Measurements from ENCODE around the gene SERPINA12.

- no peak for TF ChIP-seq CTCF (IDR thresholded peaks at IDR 0.05)
- TF ChIP-seq MAX (CRISPR knock-in tag; IDR thresholded peaks at IDR 0.05), result no peak
- TF ChIP-seq HMGXB4 (CRISPR knock-in tag; IDR thresholded peaks at IDR 0.05), result no peak
- TF ChIP-seq ATF3 (CRISPR knock-in tag; conservative IDR thresholded peaks at IDR 0.05), result no peak
- TF ChIP-seq FOXP4 (CRISPR knock-in tag; IDR thresholded peaks at IDR 0.05), result no peak
- no peak for TF ChIP-seq IRF1 (CRISPR knock-in tag; IDR thresholded peaks at IDR 0.05)
- TF ChIP-seq ZSCAN18 (CRISPR knock-in tag; IDR thresholded peaks at IDR 0.05), result no peak
- TF ChIP-seq NFYB (CRISPR knock-in tag; conservative IDR thresholded peaks at IDR 0.05; ENCODE audit: low read depth), result no peak
- TF ChIP-seq GABPB1 (CRISPR knock-in tag; IDR thresholded peaks at IDR 0.05), result no peak
Measured at GRCh38 chr14:94480809-94481208, 28.5 kb downstream of the SERPINA12 start.
